HFFc6 (cell line): ENCODE data around the gene STX16. TPM values are rescaled to one million over a fixed set of nuclear protein-coding genes. Genes with fewer than 3 reads are reported as not detected.

Source experiments
- DNase-seq: peaks from one replicate; pipeline ENCODE4 v3.0.0-alpha.2; 2018
- H3K27ac Mint-ChIP-seq: 2 replicates; pipeline ENCODE4 v1.8.0; 2020; ENCODE audit warnings: mild to moderate bottlenecking, mixed read lengths
- H3K27me3 Mint-ChIP-seq: 2 replicates; pipeline ENCODE4 v1.8.0; 2021; ENCODE audit warnings: mild to moderate bottlenecking, moderate library complexity, mixed read lengths; ENCODE audit not compliant: insufficient read depth
- H3K36me3 Mint-ChIP-seq: 2 replicates; pipeline ENCODE4 v1.8.0; 2021; ENCODE audit warnings: low read depth, mixed read lengths
- H3K4me1 Mint-ChIP-seq: 2 replicates; pipeline ENCODE4 v1.8.0; 2020; ENCODE audit warnings: low read depth, mixed read lengths
- H3K4me3 Mint-ChIP-seq: 2 replicates; pipeline ENCODE4 v1.8.0; 2020; ENCODE audit warnings: mild to moderate bottlenecking, moderate library complexity, mixed read lengths
- H3K9me3 Mint-ChIP-seq: 2 replicates; pipeline ENCODE4 v1.8.0; 2020; ENCODE audit warnings: mild to moderate bottlenecking, mixed read lengths
- CTCF ChIP-seq: fragments of 200-600 bp; sonication (generic); IDR thresholded peaks from 2 replicates; pipeline ENCODE4 v1.5.0; 2021; ENCODE audit warnings: antibody characterized with exemption, mild to moderate bottlenecking
- total RNA-seq, 6 experiments: library from RNA; stranded (reverse); fragmentation: NEBNext Ultra II Directional; extraction: Animal tissue kit (Norgen Biotek cat#: 25700); gene quantifications; 2 replicates in 1 of 6; 3 replicates in 5 of 6; pipeline ENCODE4 v1.2.3, GENCODE V29; 2021

STX16 gene
- total RNA-seq, 6 experiments from 2014 or later, result 44.4 to 51.8 (median 48.3) TPM

GRCh38 chr20:58714340-58714922 is 63.3 kb downstream of the STX16 start:
- H3K27ac Mint-ChIP-seq, result no peak overlapping the region
- TF ChIP-seq CTCF, result no peak
- H3K27me3 Mint-ChIP-seq, result peaks cover 9% of the 10 kb centered on the region
- H3K36me3 Mint-ChIP-seq, result no peaks in the 10 kb centered on the region
- no peaks in the 10 kb centered on the region for H3K4me1 Mint-ChIP-seq
- no peaks in the 10 kb centered on the region for H3K9me3 Mint-ChIP-seq
- no peak for DNase-seq
- no peak overlapping the region for H3K4me3 Mint-ChIP-seq

GRCh38 chr20:58714923-58715351 is 63.9 kb downstream of the STX16 start:
- TF ChIP-seq CTCF, result no peak
- Mint-ChIP-seq H3K4me1 (no peaks in the 10 kb centered on the region), H3K9me3 (no peaks in the 10 kb centered on the region), H3K27me3 (peaks cover 9% of the 10 kb centered on the region), H3K27ac (no peak overlapping the region), H3K36me3 (no peaks in the 10 kb centered on the region), H3K4me3 (no peak overlapping the region)
- no peak for DNase-seq

GRCh38 chr20:58715391-58715800 is 64.3 kb downstream of the STX16 start:
- Mint-ChIP-seq H3K9me3 (no peaks in the 10 kb centered on the region), H3K27ac (no peak overlapping the region), H3K4me1 (no peaks in the 10 kb centered on the region), H3K4me3 (no peak overlapping the region), H3K36me3 (no peaks in the 10 kb centered on the region), H3K27me3 (peaks cover 9% of the 10 kb centered on the region)
- no peak for TF ChIP-seq CTCF
- no peak for DNase-seq

- Mint-ChIP-seq H3K4me1 (no peaks in the 10 kb centered on the region), H3K27me3 (peaks cover 9% of the 10 kb centered on the region), H3K27ac (no peak overlapping the region), H3K9me3 (no peaks in the 10 kb centered on the region), H3K36me3 (no peaks in the 10 kb centered on the region), H3K4me3 (no peak overlapping the region)
- TF ChIP-seq CTCF, result no peak
- DNase-seq, result no peak
These were observed 64.9 kb downstream of the STX16 start for GRCh38 chr20:58715801-58716475.

GRCh38 chr20:58716476-58717277 is 65.6 kb downstream of the STX16 start:
- TF ChIP-seq CTCF, result no peak
- H3K27ac Mint-ChIP-seq, result no peak overlapping the region
- H3K27me3 Mint-ChIP-seq, result peaks cover 12% of the 10 kb centered on the region
- H3K4me1 Mint-ChIP-seq, result no peaks in the 10 kb centered on the region
- no peaks in the 10 kb centered on the region for H3K36me3 Mint-ChIP-seq
- H3K9me3 Mint-ChIP-seq, result no peaks in the 10 kb centered on the region
- no peak overlapping the region for H3K4me3 Mint-ChIP-seq
- DNase-seq, result no peak
